GM23338 (cell line): ENCODE measurements around the gene CAPS. TPM values are rescaled to one million over a fixed set of nuclear protein-coding genes. Genes with fewer than 3 reads are reported as not detected.

Experiments
- ATAC-seq: fragments of 200-7000 bp; cut with Tn5 transposase; 3 replicates; pipeline ENCODE4 v1.9.1; 2020
- DNase-seq: peaks from one replicate; pipeline ENCODE4 v3.0.0-alpha.2; 2015; ENCODE audit warnings: low spot score
- H2AFZ ChIP-seq: fragments of 200-600 bp; sonication (generic); 2 replicates; pipeline ENCODE4 v1.8.0; 2016; ENCODE audit warnings: antibody characterized with exemption, mild to moderate bottlenecking, moderate library complexity
- H3F3A ChIP-seq: fragments of 200-600 bp; sonication (generic); replicated peaks from 2 replicates; pipeline ENCODE4 v1.8.0; 2017; ENCODE audit warnings: antibody characterized with exemption, mixed run types, low read depth
- H3K27ac ChIP-seq: fragments of 200-600 bp; sonication (generic); 2 replicates; pipeline ENCODE4 v1.6.1; 2016; ENCODE audit warnings: low read depth
- H3K27me3 ChIP-seq: fragments of 200-600 bp; sonication (generic); 2 replicates; pipeline ENCODE4 v1.8.0; 2016; ENCODE audit warnings: mild to moderate bottlenecking, mixed run types, moderate library complexity; ENCODE audit not compliant: insufficient read depth
- H3K36me3 ChIP-seq: fragments of 200-600 bp; sonication (generic); 2 replicates; pipeline ENCODE4 v1.8.0; 2016; ENCODE audit warnings: mild to moderate bottlenecking; ENCODE audit not compliant: insufficient read depth
- H3K4me1 ChIP-seq: fragments of 200-600 bp; sonication (generic); 2 replicates; pipeline ENCODE4 v1.8.0; 2016; ENCODE audit warnings: mild to moderate bottlenecking, moderate library complexity; ENCODE audit not compliant: insufficient read depth
- H3K4me2 ChIP-seq: fragments of 200-600 bp; sonication (generic); 2 replicates; pipeline ENCODE4 v1.7.1; 2017; ENCODE audit warnings: mixed run types
- H3K4me3 ChIP-seq: fragments of 200-600 bp; sonication (generic); 2 replicates; pipeline ENCODE4 v1.6.1; 2016; ENCODE audit warnings: mixed run types
- H3K79me2 ChIP-seq: fragments of 200-600 bp; sonication (generic); replicated peaks from 2 replicates; pipeline ENCODE4 v1.8.0; 2017; ENCODE audit warnings: mild to moderate bottlenecking; ENCODE audit not compliant: insufficient read depth
- H3K9me2 ChIP-seq: fragments of 200-600 bp; sonication (generic); 2 replicates; pipeline ENCODE4 v1.8.0; 2017; ENCODE audit not compliant: insufficient read depth
- H4K20me1 ChIP-seq: fragments of 200-600 bp; sonication (generic); replicated peaks from 2 replicates; pipeline ENCODE4 v1.8.0; 2017; ENCODE audit warnings: mild to moderate bottlenecking; ENCODE audit not compliant: insufficient read depth
- H3K27ac Mint-ChIP-seq: 2 replicates; pipeline ENCODE4 v1.8.0; 2020; ENCODE audit warnings: inconsistent platforms, mild to moderate bottlenecking, moderate library complexity, mixed read lengths
- H3K27me3 Mint-ChIP-seq: 3 replicates; pipeline ENCODE4 v1.8.0; 2022; ENCODE audit warnings: low read depth, mild to moderate bottlenecking, moderate library complexity, mixed read lengths, inconsistent platforms; ENCODE audit not compliant: insufficient read depth, poor library complexity
- H3K36me3 Mint-ChIP-seq: 3 replicates; pipeline ENCODE4 v1.8.0; 2021; ENCODE audit warnings: low read depth, mild to moderate bottlenecking, inconsistent platforms, moderate library complexity, mixed read lengths
- H3K4me1 Mint-ChIP-seq: 3 replicates; pipeline ENCODE4 v1.8.0; 2020; ENCODE audit warnings: mild to moderate bottlenecking, inconsistent platforms, mixed read lengths
- H3K4me3 Mint-ChIP-seq: 3 replicates; pipeline ENCODE4 v1.8.0; 2021; ENCODE audit warnings: moderate library complexity, mild to moderate bottlenecking, inconsistent platforms, mixed read lengths
- H3K9me3 Mint-ChIP-seq: 3 replicates; pipeline ENCODE4 v1.8.0; 2020; ENCODE audit warnings: moderate library complexity, mild to moderate bottlenecking, inconsistent platforms, mixed read lengths
- CREB1 ChIP-seq: fragments of 250-450 bp; sonication (Bioruptor Pico); IDR thresholded peaks from 2 replicates; pipeline ENCODE4 v1.5.0; 2020; ENCODE audit warnings: low read depth, mild to moderate bottlenecking, moderate library complexity
- CTCF ChIP-seq, 2 experiments: fragments of 200-600 bp in 1 of 2; sonication (generic) in 1 of 2; conservative IDR thresholded peaks; 2 replicates each; pipeline versions ENCODE4 v1.5.1 to v1.6.1; 2016 to 2017; ENCODE audit warnings: antibody characterized with exemption in 2 of 2, low read depth in 2 of 2, mild to moderate bottlenecking in 2 of 2, moderate library complexity in 1 of 2
- ETS1 ChIP-seq: IDR thresholded peaks from 2 replicates; pipeline ENCODE4 v1.6.1; 2016; ENCODE audit warnings: antibody characterized with exemption
- EZH2 ChIP-seq: fragments of 200-600 bp; sonication (generic); IDR thresholded peaks from one replicate; pipeline ENCODE4 v1.8.0; 2017; ENCODE audit warnings: antibody characterized with exemption, mild to moderate bottlenecking, low read depth; ENCODE audit not compliant: unreplicated experiment
- EZH2phosphoT487 ChIP-seq: fragments of 200-600 bp; sonication (generic); IDR thresholded peaks from one replicate; pipeline ENCODE4 v1.8.1; 2018; ENCODE audit warnings: antibody characterized with exemption; ENCODE audit not compliant: unreplicated experiment
- JUNB ChIP-seq: IDR thresholded peaks from one replicate; pipeline ENCODE4 v1.6.1; 2016; ENCODE audit warnings: antibody characterized with exemption; ENCODE audit not compliant: unreplicated experiment
- NANOG ChIP-seq: IDR thresholded peaks from 2 replicates; pipeline ENCODE4 v1.6.1; 2016; ENCODE audit warnings: antibody characterized with exemption, borderline replicate concordance
- POLR2AphosphoS5 ChIP-seq: IDR thresholded peaks from 2 replicates; pipeline ENCODE4 v1.6.1; 2016; ENCODE audit warnings: antibody characterized with exemption, low read depth
- REST ChIP-seq: IDR thresholded peaks from one replicate; pipeline ENCODE4 v1.6.1; 2018; ENCODE audit warnings: antibody characterized with exemption; ENCODE audit not compliant: unreplicated experiment
- STAT1 ChIP-seq: IDR thresholded peaks from one replicate; pipeline ENCODE4 v1.6.1; 2016; ENCODE audit warnings: antibody characterized with exemption; ENCODE audit not compliant: unreplicated experiment
- ZNF114 ChIP-seq: fragments of 250-450 bp; sonication (Bioruptor Pico); IDR thresholded peaks from 2 replicates; pipeline ENCODE4 v1.5.0; 2020; ENCODE audit warnings: mild to moderate bottlenecking, moderate library complexity
- ZNF331 ChIP-seq: fragments of 250-450 bp; sonication (Bioruptor Pico); IDR thresholded peaks from 2 replicates; pipeline ENCODE4 v1.5.0; 2020; ENCODE audit warnings: low read depth, mild to moderate bottlenecking, moderate library complexity
- ZNF462 ChIP-seq: fragments of 250-450 bp; sonication (Bioruptor Pico); IDR thresholded peaks from 2 replicates; pipeline ENCODE4 v1.5.0; 2020; ENCODE audit warnings: mild to moderate bottlenecking, moderate library complexity
- polyA plus RNA-seq: library from polyadenylated mRNA; unstranded; fragments of >200 nt; fragmentation: Nextera tagmentation; extraction: Ambion mirVana; gene quantifications from 2 replicates; pipeline ENCODE4 v1.2.1, GENCODE V29; 2016
- total RNA-seq: library from RNA; depleted of rRNA; stranded (reverse); fragments of >200 nt; shearing (Covaris generic); gene quantifications from 2 replicates; pipeline ENCODE4 v1.2.3, GENCODE V29; 2014

CAPS gene
- total and polyA plus RNA-seq, 2 experiments from 2014 or later, result 1.5 to 3.2 TPM

GRCh38 chr19:5867201-5868136 lies 46.6 kb upstream of the CAPS start:
- no peak overlapping the region for H3K4me2 ChIP-seq
- DNase-seq (no peak), ATAC-seq (peak; percentile 49; the same call in 2 of the 3 replicates)
- H3K9me2 ChIP-seq, result no peaks in the 10 kb centered on the region
- no peaks in the 10 kb centered on the region for H3K4me1 ChIP-seq
- Mint-ChIP-seq H3K27me3 (peaks cover 13% of the 10 kb centered on the region), H3K4me1 (no peaks in the 10 kb centered on the region), H3K4me3 (no peak overlapping the region), H3K36me3 (no peaks in the 10 kb centered on the region; the same call in 2 of the 3 replicates), H3K9me3 (peaks cover 3% of the 10 kb centered on the region; the same call in 1 of the 3 replicates), H3K27ac (no peak overlapping the region)
- H2AFZ ChIP-seq, result no peak overlapping the region
- no peak overlapping the region for H3K4me3 ChIP-seq
- no peak overlapping the region for H3K27ac ChIP-seq
- TF ChIP-seq POLR2AphosphoS5 (no peak), JUNB (no peak), STAT1 (no peak), ZNF462 (CRISPR knock-in tag) (no peak), ETS1 (no peak), CTCF (conservative IDR thresholded peaks at IDR 0.05; ENCODE audit: low read depth in 2 of 2) (no peak; a peak in 1 of 4 replicates), ZNF114 (CRISPR knock-in tag) (no peak), EZH2 (no peak), ZNF331 (CRISPR knock-in tag) (no peak), NANOG (no peak), EZH2phosphoT487 (no peak), REST (no peak), CREB1 (CRISPR knock-in tag) (no peak)
- no peaks in the 10 kb centered on the region for H3K36me3 ChIP-seq
- no peaks in the 10 kb centered on the region for H3F3A ChIP-seq
- no peaks in the 10 kb centered on the region for H3K27me3 ChIP-seq
- H4K20me1 ChIP-seq, result no peaks in the 10 kb centered on the region
- no peaks in the 10 kb centered on the region for H3K79me2 ChIP-seq
